ENCODE measurements around the gene TMEM203. TPM values are rescaled to one million over a fixed set of nuclear protein-coding genes. Genes with fewer than 3 reads are reported as not detected.

Gene TMEM203
- total RNA-seq, 1 donor = 40.2 TPM

GRCh38 chr9:137234758-137235423 is 29.4 kb upstream of the TMEM203 start:
- TF ChIP-seq CTCF (IDR thresholded peaks at IDR 0.05; ENCODE audit: insufficient read depth, low read depth, low read length) = no peak
- no peak for DNase-seq (ENCODE audit: low read depth)

GRCh38 chr9:137234055-137234697 is 28.7 kb upstream of the TMEM203 start:
- no peak overlapping the region for H3K4me3 ChIP-seq (ENCODE audit: low read depth, low read length)
- no peak for DNase-seq (ENCODE audit: low read depth)
- TF ChIP-seq CTCF (IDR thresholded peaks at IDR 0.05; ENCODE audit: insufficient read depth, low read depth, low read length) = no peak

More at GRCh38 chr9:137234758-137235423, 29.4 kb upstream of the TMEM203 start:
- no peak overlapping the region for H3K4me3 ChIP-seq (ENCODE audit: low read depth, low read length)

DNA sequence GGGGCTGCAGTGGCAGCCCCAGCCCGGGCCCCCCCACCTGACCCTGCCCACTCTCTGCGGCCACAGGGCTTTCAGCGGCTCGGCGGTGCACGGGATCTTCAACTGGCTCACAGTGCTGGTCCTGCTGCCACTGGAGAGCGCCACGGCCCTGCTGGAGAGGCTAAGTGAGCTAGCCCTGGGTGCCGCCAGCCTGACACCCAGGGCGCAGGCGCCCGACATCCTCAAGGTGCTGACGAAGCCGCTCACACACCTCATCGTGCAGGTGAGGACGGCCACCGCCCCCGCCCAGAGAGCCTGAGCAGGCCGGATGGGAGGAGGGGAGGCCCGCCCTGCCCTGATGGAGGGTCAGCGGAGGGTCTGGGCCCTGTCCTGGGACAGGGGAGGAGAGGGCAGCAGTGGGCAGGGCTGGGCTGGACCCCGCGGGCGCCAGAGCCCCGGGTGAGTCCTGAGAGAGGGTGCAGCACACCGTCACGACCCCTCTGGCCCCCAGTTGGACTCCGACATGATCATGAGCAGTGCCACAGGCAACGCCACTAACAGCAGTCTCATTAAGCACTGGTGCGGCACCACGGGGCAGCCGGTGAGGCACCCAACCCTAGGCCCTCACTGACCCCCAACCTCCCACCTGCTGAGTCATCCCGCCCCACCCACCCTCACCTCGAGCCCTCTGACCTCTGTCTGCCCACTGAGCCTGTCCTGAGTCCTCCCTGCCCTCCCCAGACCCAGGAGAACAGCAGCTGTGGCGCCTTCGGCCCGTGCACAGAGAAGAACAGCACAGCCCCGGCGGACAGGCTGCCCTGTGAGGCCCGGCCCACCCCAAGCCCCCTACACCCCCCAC is 27.9 kb upstream of the TMEM203 start:
- no peak overlapping the region for H3K4me3 ChIP-seq (ENCODE audit: low read depth, low read length)
- TF ChIP-seq CTCF (IDR thresholded peaks at IDR 0.05; ENCODE audit: insufficient read depth, low read depth, low read length) = no peak
- DNase-seq (ENCODE audit: low read depth) = no peak

DNA sequence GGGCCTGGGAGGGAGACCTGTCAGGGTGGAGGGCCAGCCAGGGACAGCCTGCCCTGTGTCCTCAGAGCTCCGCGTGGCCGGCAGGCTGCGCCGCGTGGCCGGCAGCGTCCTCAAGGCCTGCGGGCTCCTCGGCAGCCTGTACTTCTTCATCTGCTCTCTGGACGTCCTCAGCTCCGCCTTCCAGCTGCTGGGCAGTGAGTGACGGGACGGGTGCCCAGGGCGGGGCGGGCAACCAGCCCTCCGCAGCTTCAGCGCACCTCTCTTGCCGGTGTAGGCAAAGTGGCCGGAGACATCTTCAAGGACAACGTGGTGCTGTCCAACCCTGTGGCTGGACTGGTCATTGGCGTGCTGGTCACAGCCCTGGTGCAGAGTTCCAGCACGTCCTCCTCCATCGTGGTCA is 27.1 kb upstream of the TMEM203 start:
- no peak for TF ChIP-seq CTCF (IDR thresholded peaks at IDR 0.05; ENCODE audit: insufficient read depth, low read depth, low read length)
- H3K4me3 ChIP-seq (ENCODE audit: low read depth, low read length) = no peak overlapping the region
- DNase-seq (ENCODE audit: low read depth) = no peak

GRCh38 chr9:137232101-137232500 is 26.7 kb upstream of the TMEM203 start:
- no peak for TF ChIP-seq CTCF (IDR thresholded peaks at IDR 0.05; ENCODE audit: insufficient read depth, low read depth, low read length)
- DNase-seq (ENCODE audit: low read depth) = no peak
- no peak overlapping the region for H3K4me3 ChIP-seq (ENCODE audit: low read depth, low read length)

DNA sequence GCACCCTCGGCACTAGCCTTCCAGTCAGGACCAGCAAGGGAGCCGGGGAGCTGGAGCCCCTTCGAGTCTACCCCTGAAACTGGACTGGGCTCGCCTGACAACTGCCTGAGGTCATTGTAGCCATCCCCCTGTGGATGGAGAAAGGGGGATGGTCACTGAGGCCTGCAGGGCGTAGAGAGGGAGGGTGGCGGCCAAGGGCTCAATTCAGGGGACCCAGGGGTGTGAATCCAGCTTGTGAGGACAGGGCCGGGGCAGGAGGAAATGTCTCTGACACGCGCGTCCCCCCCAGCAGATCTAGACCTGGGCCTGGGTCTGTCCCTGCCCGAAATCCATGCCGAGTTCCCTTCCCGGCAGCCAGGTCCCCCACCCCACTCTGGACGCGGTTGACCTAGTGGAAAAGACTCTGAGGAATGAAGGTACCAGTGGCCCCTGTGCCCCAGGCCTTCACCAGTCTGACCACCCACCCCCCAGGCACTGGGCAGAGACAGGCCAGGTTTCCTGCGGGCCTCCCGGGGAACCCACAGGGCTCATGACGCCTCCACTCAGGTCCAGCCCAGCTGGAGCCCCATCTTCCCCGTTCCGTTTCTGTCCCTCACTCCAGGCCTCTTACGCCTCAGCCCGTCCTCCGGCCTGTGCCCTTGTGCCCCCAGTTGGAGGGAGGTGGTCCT is 26.1 kb upstream of the TMEM203 start:
- H3K4me3 ChIP-seq (ENCODE audit: low read depth, low read length) = no peak overlapping the region
- no peak for DNase-seq (ENCODE audit: low read depth)
- TF ChIP-seq CTCF (IDR thresholded peaks at IDR 0.05; ENCODE audit: insufficient read depth, low read depth, low read length) = no peak
